Transverse colon (tissue), 4 donors: ENCODE data around the gene ECM2.

Experiments
- POLR2A ChIP-seq: fragments of 450-650 bp; IDR thresholded peaks from one replicate; pipeline ENCODE4 v1.6.1; 2016; ENCODE audit warnings: antibody characterized with exemption, mild to moderate bottlenecking, moderate library complexity
- POLR2AphosphoS5 ChIP-seq, 3 donors: sonication (generic); formaldehyde crosslinking; IDR thresholded peaks; one replicate each; pipeline ENCODE4 v1.6.1; 2016; ENCODE audit warnings: antibody characterized with exemption in 3 of 3
- TF ChIP-seq, protein P1 (sequence below), 5 experiments: fragments of 200-600 bp in 3 of 5; fragments of 450-650 bp in 2 of 5; sonication (generic) in 3 of 5; IDR thresholded peaks; 1 replicate in 2 of 5; 2 replicates in 3 of 5; pipeline ENCODE4 v1.5.1; 2016 to 2017; ENCODE audit warnings: antibody characterized with exemption in 5 of 5, inconsistent platforms in 3 of 5, mild to moderate bottlenecking in 2 of 5, moderate library complexity in 1 of 5

DNA sequence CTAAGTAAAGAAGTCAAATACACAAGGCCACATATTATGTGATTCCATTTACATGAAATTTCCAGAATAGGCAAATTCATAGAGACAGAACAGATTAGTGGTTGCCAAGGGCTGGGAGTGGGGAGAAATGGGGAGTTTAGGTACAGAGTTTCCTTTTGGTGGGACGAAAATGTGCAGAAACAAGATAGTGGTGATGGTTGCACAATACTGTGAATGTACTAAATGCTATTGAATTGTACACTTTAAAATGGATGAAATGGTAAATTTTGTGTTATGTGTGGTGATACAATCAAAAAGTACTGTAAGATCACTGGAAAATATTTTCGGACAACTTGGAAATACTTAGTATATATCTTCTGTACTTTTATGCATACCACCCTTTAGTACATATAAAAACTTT, 15.0 kb downstream of the ECM2 start:
- TF ChIP-seq POLR2AphosphoS5 (IDR thresholded peaks at IDR 0.05) (no peak), POLR2A (no peak)
- TF ChIP-seq, protein P1, sequence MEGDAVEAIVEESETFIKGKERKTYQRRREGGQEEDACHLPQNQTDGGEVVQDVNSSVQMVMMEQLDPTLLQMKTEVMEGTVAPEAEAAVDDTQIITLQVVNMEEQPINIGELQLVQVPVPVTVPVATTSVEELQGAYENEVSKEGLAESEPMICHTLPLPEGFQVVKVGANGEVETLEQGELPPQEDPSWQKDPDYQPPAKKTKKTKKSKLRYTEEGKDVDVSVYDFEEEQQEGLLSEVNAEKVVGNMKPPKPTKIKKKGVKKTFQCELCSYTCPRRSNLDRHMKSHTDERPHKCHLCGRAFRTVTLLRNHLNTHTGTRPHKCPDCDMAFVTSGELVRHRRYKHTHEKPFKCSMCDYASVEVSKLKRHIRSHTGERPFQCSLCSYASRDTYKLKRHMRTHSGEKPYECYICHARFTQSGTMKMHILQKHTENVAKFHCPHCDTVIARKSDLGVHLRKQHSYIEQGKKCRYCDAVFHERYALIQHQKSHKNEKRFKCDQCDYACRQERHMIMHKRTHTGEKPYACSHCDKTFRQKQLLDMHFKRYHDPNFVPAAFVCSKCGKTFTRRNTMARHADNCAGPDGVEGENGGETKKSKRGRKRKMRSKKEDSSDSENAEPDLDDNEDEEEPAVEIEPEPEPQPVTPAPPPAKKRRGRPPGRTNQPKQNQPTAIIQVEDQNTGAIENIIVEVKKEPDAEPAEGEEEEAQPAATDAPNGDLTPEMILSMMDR (IDR thresholded peaks at IDR 0.05), result no peak
